ENCODE data around the gene CADPS.

Gene CADPS

GRCh38 chr3:62529230-62529629 is 346.0 kb downstream of the CADPS start:
- no peak overlapping the region for H3K4me3 ChIP-seq (ENCODE audit: low read depth, low read length)

DNA sequence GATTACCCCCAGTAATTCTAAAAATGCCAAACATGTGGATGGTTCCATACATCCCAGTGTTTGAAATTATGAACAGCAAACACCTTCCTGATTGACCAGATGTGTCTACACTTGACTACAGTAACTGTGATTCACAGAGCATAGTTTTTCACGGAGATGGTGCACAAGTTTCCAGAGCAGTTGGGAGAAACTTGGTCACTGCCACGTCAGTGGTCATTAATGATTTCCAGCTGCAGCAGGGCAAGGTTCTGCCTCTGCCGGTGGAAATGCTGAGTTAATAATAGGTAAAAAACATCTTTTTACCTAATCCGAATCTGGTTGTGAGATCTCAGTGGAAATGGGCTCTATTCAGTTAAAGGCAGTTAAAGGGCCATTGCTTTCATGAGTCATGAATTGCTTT is 347.7 kb downstream of the CADPS start:
- no peak overlapping the region for H3K4me3 ChIP-seq (ENCODE audit: low read depth, low read length)

- no peak overlapping the region for H3K4me3 ChIP-seq (ENCODE audit: low read depth, low read length)
Measured at GRCh38 chr3:62525281-62525680, 349.9 kb downstream of the CADPS start.

- no peak overlapping the region for H3K4me3 ChIP-seq (ENCODE audit: low read depth, low read length)
Measured at GRCh38 chr3:62523672-62524071, 351.5 kb downstream of the CADPS start.

DNA sequence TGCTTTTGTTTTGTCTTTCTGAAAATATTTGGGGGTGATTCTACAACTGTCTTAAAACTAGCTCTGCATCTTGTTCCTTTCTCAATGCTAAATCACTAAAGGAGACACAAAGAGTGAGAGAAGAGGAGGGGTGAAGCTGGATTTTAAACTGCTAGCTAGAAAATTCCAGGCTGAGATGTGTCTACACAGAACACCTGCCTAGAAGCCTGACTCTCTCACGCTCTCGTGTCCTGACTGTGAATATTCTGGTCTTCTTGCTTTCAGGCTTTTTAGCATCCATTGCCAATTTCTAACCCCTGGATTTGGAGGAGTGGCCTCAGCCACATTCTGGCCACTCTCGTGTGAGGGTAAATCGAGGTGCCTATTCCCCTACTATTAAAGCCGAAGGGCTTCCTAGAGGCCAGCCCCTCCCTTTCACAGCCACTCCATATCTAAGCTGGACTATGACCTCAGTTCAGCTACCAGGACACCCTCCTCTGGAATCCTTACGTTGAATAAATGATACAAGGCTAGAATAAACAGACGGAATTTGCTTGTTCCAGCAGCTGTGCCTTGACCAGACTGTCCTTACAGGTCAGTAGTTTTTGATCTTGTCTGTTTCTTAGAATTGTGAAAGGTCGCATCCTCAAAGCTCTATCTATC is 353.6 kb downstream of the CADPS start:
- H3K4me3 ChIP-seq (ENCODE audit: low read depth, low read length) = no peak overlapping the region

GRCh38 chr3:62503516-62503915 is 371.7 kb downstream of the CADPS start:
- H3K4me3 ChIP-seq (ENCODE audit: low read depth, low read length) = no peak overlapping the region

GRCh38 chr3:62502315-62503300 is 372.6 kb downstream of the CADPS start:
- H3K4me3 ChIP-seq (ENCODE audit: low read depth, low read length) = no peak overlapping the region

GRCh38 chr3:62501289-62501668 is 373.9 kb downstream of the CADPS start:
- no peak overlapping the region for H3K4me3 ChIP-seq (ENCODE audit: low read depth, low read length)

DNA sequence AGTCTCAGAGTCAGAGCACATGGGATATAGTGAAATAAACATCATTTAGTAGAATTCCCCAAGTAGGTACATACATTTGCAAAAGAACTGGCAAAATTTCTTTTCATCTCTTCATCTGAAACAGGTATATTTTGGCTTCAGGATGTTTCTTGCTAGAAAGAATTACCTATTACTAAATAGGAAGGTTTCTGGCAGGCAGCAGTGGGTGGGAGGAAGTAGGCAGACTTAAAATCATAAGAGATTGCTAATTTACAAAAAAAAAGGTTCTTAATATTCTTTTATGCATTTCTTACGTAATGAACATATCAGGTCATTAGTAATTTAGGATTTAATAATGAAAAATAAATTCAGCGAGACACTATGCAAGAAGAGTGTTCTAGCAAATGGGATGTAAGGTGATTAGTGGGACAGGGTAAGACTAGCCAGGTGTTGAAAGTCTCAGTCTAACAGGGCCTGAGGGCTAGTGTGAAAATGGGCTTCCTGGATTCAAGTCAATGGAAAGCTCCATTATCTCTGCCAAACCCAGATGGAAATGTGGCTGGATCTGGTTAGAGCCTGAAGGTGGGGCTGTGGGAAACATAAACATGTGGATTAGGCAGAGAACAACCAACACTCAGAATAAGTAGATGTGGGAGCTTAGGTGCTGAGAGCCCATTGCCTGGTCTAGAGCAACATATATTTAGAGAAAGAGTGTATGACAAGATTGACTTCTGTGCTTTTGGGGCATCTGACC is 374.5 kb downstream of the CADPS start:
- H3K4me3 ChIP-seq (ENCODE audit: low read depth, low read length) = no peak overlapping the region

GRCh38 chr3:62497156-62497555 is 378.1 kb downstream of the CADPS start:
- H3K4me3 ChIP-seq (ENCODE audit: low read depth, low read length) = no peak overlapping the region

- H3K4me3 ChIP-seq (ENCODE audit: low read depth, low read length) = no peak overlapping the region
Measured at GRCh38 chr3:62496503-62496902, 378.7 kb downstream of the CADPS start.

DNA sequence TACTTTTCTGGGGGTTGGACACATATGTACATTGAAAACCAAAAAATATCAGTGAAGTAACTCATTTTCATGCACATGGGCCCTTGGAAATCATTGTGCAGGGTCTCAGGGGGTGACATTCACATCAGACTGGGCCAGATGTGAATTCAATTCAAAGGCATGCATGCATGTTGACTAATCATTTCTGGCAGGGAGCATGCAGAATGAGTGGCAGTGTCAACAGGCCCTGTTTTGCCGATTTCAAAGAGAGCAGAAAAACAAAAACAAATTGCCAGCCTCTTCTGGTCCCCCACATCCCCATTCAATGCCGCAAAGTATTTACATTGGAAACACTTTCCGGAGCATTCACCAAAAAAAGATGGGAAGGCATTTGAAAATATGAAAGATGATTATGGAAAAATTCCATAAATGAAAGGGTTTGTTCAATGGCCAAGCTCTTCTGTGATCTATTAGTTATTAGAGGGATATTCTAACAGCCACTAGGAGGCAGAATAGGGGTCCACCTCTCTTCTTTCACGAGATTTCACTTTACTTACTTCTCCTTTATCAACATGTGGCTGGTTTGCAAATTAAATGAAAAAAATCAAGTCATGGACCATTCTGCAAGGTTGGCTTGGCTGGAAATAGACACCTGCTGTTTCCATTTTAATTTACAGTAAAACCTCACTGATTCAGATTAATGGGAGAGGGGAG is 382.0 kb downstream of the CADPS start:
- H3K4me3 ChIP-seq (ENCODE audit: low read depth, low read length) = no peak overlapping the region

DNA sequence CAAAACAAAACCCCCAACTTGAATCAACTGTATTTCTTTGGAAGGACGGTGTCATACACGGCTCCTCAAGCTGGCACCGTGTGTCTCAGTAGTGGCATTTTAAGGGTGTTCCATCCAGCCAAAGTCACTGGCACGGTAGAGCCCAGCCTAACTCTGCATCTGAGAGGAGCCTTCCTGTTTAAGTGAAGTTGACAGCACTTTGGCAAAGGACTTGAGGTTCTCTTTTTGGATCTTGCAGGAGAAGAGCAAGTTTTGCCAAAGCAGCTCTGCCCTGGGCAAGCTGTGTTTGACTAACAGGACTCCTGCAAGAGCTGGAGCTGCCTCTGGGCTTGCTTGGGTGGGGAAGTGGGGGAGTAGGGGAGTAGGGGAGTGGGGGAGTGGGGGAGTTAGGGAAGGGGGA is 392.3 kb downstream of the CADPS start:
- no peak overlapping the region for H3K4me3 ChIP-seq (ENCODE audit: low read depth, low read length)

DNA sequence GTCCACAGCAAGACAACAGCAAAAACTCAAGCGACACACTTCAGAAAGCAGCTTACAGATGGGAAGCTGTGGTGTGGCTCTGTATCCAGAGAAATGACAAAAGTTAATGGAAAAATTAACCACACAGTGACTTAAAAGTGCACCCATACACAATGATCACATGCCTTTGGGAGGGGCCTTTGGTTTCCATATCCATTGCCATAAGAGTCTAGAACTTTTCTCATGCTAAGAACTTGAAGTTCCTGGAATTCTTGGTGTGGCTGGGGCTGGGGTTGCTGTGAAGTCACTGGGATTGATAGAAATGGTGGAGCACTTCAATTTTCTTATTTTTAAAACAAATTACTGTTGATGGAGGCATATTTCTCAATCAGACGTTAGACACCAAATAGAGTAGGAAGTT is 393.3 kb downstream of the CADPS start:
- no peak overlapping the region for H3K4me3 ChIP-seq (ENCODE audit: low read depth, low read length)

DNA sequence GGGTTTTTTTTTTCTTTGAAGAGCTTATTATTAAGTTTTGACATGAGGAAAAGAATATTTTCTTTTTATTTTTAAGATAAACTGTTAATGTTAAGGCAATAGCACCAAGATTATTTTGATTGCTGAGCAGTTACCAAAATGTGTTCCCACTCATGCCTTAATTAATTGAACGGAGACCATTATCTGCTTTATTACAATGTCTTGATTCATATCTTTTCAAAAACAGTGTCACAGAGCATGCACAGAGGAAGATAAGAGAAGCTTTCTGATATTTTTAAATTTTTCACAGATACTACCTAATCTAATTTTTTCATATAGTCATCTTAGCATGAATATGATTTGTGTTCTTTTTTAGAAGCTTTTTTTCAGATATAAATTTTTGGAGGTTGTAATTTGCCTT is 395.2 kb downstream of the CADPS start:
- H3K4me3 ChIP-seq (ENCODE audit: low read depth, low read length) = no peak overlapping the region

GRCh38 chr3:62479326-62479725 is 395.9 kb downstream of the CADPS start:
- H3K4me3 ChIP-seq (ENCODE audit: low read depth, low read length) = no peak overlapping the region

DNA sequence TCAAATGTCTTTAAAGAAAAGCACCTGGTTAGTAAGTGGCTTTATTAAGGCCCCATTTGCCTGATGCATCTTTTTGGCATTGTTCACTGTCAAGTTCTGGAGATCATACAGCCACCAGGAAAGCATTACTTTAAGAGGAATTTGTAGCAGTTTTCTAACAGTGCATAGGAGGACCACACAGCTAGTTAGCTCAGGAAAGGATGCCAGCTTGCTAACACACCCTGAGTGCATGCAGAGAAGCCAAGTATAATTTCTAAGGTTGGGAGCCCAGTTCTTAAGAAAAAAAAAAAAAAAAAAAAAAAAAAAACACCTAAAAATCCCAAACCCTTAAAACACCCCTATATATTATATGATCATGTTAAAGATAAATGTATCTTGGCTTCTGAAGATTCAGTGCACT is 399.9 kb downstream of the CADPS start:
- H3K4me3 ChIP-seq (ENCODE audit: low read depth, low read length) = no peak overlapping the region

DNA sequence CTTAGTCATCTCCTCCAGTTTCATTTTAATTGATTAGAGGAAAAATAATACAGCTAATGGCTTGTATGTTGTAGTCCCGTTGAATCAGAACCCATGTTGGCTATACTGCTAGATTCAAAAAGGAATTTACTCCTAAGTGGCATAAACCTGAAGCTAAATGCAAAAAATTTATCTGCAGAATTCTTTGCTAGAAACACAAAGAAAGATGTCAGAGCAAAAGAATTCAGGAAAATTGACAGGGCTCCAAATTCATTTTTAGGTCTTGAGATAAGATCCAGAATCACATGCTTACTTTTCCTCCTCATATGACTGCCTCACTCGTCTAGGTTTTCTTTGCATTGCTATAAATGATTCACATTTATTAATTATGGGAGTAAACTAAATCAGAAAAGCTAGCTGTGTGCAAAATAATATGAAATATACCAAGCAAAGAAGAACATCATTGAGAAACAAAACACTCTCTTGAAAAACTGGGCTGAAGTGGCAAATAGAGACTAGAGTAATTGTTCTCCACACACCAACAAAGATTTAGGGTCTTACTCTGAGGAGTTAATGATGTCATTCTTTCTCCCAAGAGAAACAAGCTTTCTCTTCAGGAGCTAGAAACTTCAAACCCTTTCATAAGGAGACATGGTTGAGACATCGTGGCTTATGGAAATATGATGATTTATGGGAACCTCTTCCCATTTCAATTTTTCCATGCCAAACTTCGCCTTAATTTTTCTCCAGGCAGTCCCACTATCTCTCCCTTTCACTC is 407.1 kb downstream of the CADPS start:
- H3K4me3 ChIP-seq (ENCODE audit: low read depth, low read length) = no peak overlapping the region

DNA sequence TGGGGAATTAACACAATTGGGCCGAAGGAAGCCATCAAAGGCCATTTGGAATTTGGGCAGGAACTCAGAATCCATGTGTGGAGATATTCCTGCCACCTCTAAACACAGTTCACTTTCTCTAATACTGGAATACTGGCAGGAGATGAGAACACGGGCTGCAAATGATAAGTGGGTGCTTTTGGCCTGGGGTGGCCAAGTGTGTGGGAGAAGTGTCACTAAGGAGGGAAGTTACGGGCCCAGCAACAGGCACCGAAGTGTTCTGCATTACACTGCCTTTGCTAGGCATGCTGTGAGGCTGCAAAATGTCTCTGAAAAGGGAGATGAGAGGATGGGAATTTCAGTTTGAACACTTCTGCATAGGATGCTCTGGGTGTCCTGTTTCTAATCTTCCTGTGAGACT is 412.4 kb downstream of the CADPS start:
- no peak overlapping the region for H3K4me3 ChIP-seq (ENCODE audit: low read depth, low read length)

GRCh38 chr3:62462104-62462762 is 413.0 kb downstream of the CADPS start:
- H3K4me3 ChIP-seq (ENCODE audit: low read depth, low read length) = no peak overlapping the region
